DOHH2 (cell line): Measurements from ENCODE around the gene PALLD.

ENCODE experiments used
- H3F3A ChIP-seq: fragments of 200-600 bp; sonication (generic), shearing (Covaris generic); 2 replicates; pipeline ENCODE4 v1.6.0; 2016; ENCODE audit warnings: antibody characterized with exemption, mild to moderate bottlenecking; ENCODE audit not compliant: control insufficient read depth, insufficient read depth
- H3K27ac ChIP-seq: fragments of 200-600 bp; sonication (generic); 2 replicates; pipeline ENCODE4 v1.5.1; 2014; ENCODE audit warnings: low read depth, mild to moderate bottlenecking, low read length, moderate library complexity
- H3K27me3 ChIP-seq: fragments of 200-600 bp; sonication (generic); 2 replicates; pipeline ENCODE4 v1.6.1; 2014; ENCODE audit warnings: mild to moderate bottlenecking, low read length, mixed read lengths; ENCODE audit not compliant: control insufficient read depth
- H3K36me3 ChIP-seq: fragments of 200-600 bp; sonication (generic); 2 replicates; pipeline ENCODE4 v1.6.1; 2014; ENCODE audit warnings: mild to moderate bottlenecking, low read length, moderate library complexity, mixed read lengths; ENCODE audit not compliant: control insufficient read depth
- H3K4me1 ChIP-seq: fragments of 200-600 bp; sonication (generic); 2 replicates; pipeline ENCODE4 v1.6.1; 2014; ENCODE audit warnings: mild to moderate bottlenecking, low read length, mixed read lengths; ENCODE audit not compliant: control insufficient read depth
- H3K4me2 ChIP-seq: fragments of 200-600 bp; sonication (generic); 2 replicates; pipeline ENCODE4 v1.6.0; 2014; ENCODE audit warnings: mild to moderate bottlenecking, low read length, moderate library complexity
- H3K4me3 ChIP-seq: fragments of 200-600 bp; sonication (generic); 2 replicates; pipeline ENCODE4 v1.5.1; 2014; ENCODE audit warnings: mild to moderate bottlenecking, low read length, mixed read lengths
- H3K79me2 ChIP-seq: fragments of 200-600 bp; sonication (generic); 2 replicates; pipeline ENCODE4 v1.6.1; 2014; ENCODE audit warnings: mild to moderate bottlenecking, low read length, mixed read lengths; ENCODE audit not compliant: control insufficient read depth
- H3K9me2 ChIP-seq: fragments of 200-600 bp; sonication (generic); replicated peaks from 2 replicates; pipeline ENCODE4 v1.6.1; 2014; ENCODE audit warnings: mild to moderate bottlenecking, low read length, mixed read lengths; ENCODE audit not compliant: control insufficient read depth
- H3K9me3 ChIP-seq: fragments of 200-600 bp; sonication (generic); 2 replicates; pipeline ENCODE4 v1.6.1; 2014; ENCODE audit warnings: antibody characterized with exemption, low read length, mixed read lengths; ENCODE audit not compliant: control insufficient read depth, insufficient read depth
- H4K20me1 ChIP-seq: fragments of 200-600 bp; sonication (generic); 2 replicates; pipeline ENCODE4 v1.6.0; 2014; ENCODE audit warnings: low read depth, mild to moderate bottlenecking, antibody characterized with exemption, low read length, moderate library complexity; ENCODE audit not compliant: control insufficient read depth, insufficient read depth
- CTCF ChIP-seq: fragments of 200-600 bp; sonication (generic); IDR thresholded peaks from one replicate; pipeline ENCODE4 v1.5.1; 2014; ENCODE audit warnings: antibody characterized with exemption, mild to moderate bottlenecking, low read depth, low read length; ENCODE audit not compliant: poor library complexity, severe bottlenecking
- EZH2phosphoT487 ChIP-seq: fragments of 200-600 bp; sonication (generic); IDR thresholded peaks from 2 replicates; pipeline ENCODE4 v1.6.1; 2017; ENCODE audit warnings: borderline replicate concordance, mild to moderate bottlenecking, antibody characterized with exemption, low read length, moderate library complexity, mixed read lengths

The PALLD gene

GRCh38 chr4:168540503-168541265 lies 43.8 kb downstream of the PALLD start:
- Histone ChIP-seq H3F3A (no peaks in the 10 kb centered on the region), H3K4me2 (no peak overlapping the region), H3K4me1 (no peaks in the 10 kb centered on the region), H3K27ac (no peak overlapping the region), H3K4me3 (no peak overlapping the region), H4K20me1 (no peaks in the 10 kb centered on the region), H3K9me2 (no peaks in the 10 kb centered on the region), H3K36me3 (no peaks in the 10 kb centered on the region), H3K9me3 (no peaks in the 10 kb centered on the region), H3K79me2 (no peaks in the 10 kb centered on the region), H3K27me3 (no peaks in the 10 kb centered on the region)
- TF ChIP-seq CTCF (no peak), EZH2phosphoT487 (no peak)

GRCh38 chr4:168541266-168541953 lies 44.6 kb downstream of the PALLD start:
- no peak overlapping the region for H3K4me3 ChIP-seq

GRCh38 chr4:168549143-168549542 lies 52.3 kb downstream of the PALLD start:
- H3K4me1 ChIP-seq = no peaks in the 10 kb centered on the region
- no peaks in the 10 kb centered on the region for H3K27me3 ChIP-seq
- no peaks in the 10 kb centered on the region for H3K9me3 ChIP-seq
- TF ChIP-seq CTCF (no peak), EZH2phosphoT487 (no peak)
- H3K4me2 ChIP-seq = no peak overlapping the region
- H3K36me3 ChIP-seq = no peaks in the 10 kb centered on the region
- no peak overlapping the region for H3K27ac ChIP-seq
- H3F3A ChIP-seq = no peaks in the 10 kb centered on the region
- no peaks in the 10 kb centered on the region for H3K9me2 ChIP-seq
- H4K20me1 ChIP-seq = no peaks in the 10 kb centered on the region
- H3K4me3 ChIP-seq = no peak overlapping the region
- no peaks in the 10 kb centered on the region for H3K79me2 ChIP-seq

More at GRCh38 chr4:168541266-168541953, 44.6 kb downstream of the PALLD start:
- Histone ChIP-seq H3K9me3 (no peaks in the 10 kb centered on the region), H3K36me3 (no peaks in the 10 kb centered on the region), H3K27ac (no peak overlapping the region), H4K20me1 (no peaks in the 10 kb centered on the region), H3K9me2 (no peaks in the 10 kb centered on the region), H3K27me3 (no peaks in the 10 kb centered on the region), H3K4me1 (no peaks in the 10 kb centered on the region), H3F3A (no peaks in the 10 kb centered on the region), H3K4me2 (no peak overlapping the region), H3K79me2 (no peaks in the 10 kb centered on the region)
- no peak for TF ChIP-seq EZH2phosphoT487
- no peak for TF ChIP-seq CTCF
